Mesenchymal stem cell (in vitro differentiated cells and primary cell): ENCODE measurements around the gene GUCY2F.
A peak's percentile ranks its signal among the peaks of the same experiment; 100 is the strongest.

Experiments
- DNase-seq: peaks from one replicate; pipeline ENCODE4 v3.0.0-alpha.2; 2013
- H2AFZ ChIP-seq: one replicate; pipeline ENCODE4 v1.6.1; 2013; ENCODE audit warnings: low read depth, mild to moderate bottlenecking, control low read depth, inconsistent platforms, low read length, moderate library complexity
- H2AK5ac ChIP-seq: 2 replicates; pipeline ENCODE4 v1.6.1; 2013; ENCODE audit warnings: low read length, moderate library complexity, mild to moderate bottlenecking, inconsistent platforms; ENCODE audit not compliant: severe bottlenecking
- H2BK120ac ChIP-seq: one replicate; pipeline ENCODE4 v1.6.1; 2013; ENCODE audit warnings: low read depth, mild to moderate bottlenecking, inconsistent platforms, low read length, moderate library complexity
- H2BK12ac ChIP-seq, 2 experiments: one replicate each; pipeline ENCODE4 v1.6.1; 2013; ENCODE audit warnings: inconsistent platforms in 2 of 2, low read length in 2 of 2, mild to moderate bottlenecking in 2 of 2, moderate library complexity in 2 of 2, control low read depth in 1 of 2
- H2BK15ac ChIP-seq: one replicate; pipeline ENCODE4 v1.6.1; 2013; ENCODE audit warnings: mild to moderate bottlenecking, low read depth, inconsistent platforms; ENCODE audit not compliant: poor library complexity, severe bottlenecking
- H2BK5ac ChIP-seq: 2 replicates; pipeline ENCODE4 v1.6.1; 2013; ENCODE audit warnings: low read depth, mild to moderate bottlenecking, low read length, control low read depth, inconsistent platforms; ENCODE audit not compliant: poor library complexity, severe bottlenecking
- H3K14ac ChIP-seq, 2 experiments: one replicate each; pipeline ENCODE4 v1.6.1; 2013; ENCODE audit warnings: inconsistent platforms in 2 of 2, low read length in 2 of 2, control low read depth in 1 of 2, mild to moderate bottlenecking in 1 of 2, moderate library complexity in 1 of 2
- H3K18ac ChIP-seq, 2 experiments: one replicate each; pipeline ENCODE4 v1.6.1; 2013; ENCODE audit warnings: inconsistent platforms in 2 of 2, low read length in 2 of 2, control low read depth in 1 of 2, low read depth in 1 of 2, mild to moderate bottlenecking in 1 of 2
- H3K23ac ChIP-seq, 2 experiments: one replicate each; pipeline ENCODE4 v1.6.1; 2013; ENCODE audit warnings: inconsistent platforms in 2 of 2, low read length in 2 of 2, mild to moderate bottlenecking in 2 of 2, moderate library complexity in 2 of 2, control low read depth in 1 of 2
- H3K27ac ChIP-seq: 2 replicates; pipeline ENCODE4 v1.5.1; 2013; ENCODE audit warnings: mild to moderate bottlenecking, moderate library complexity, low read length, control low read depth, inconsistent platforms; ENCODE audit not compliant: poor library complexity, severe bottlenecking
- H3K27me3 ChIP-seq, 2 experiments: 2 replicates each; pipeline versions ENCODE4 v1.6.1 to v1.7.0; 2013; ENCODE audit warnings: low read length in 2 of 2, mild to moderate bottlenecking in 2 of 2, moderate library complexity in 2 of 2, control low read depth in 1 of 2, inconsistent platforms in 1 of 2; ENCODE audit not compliant: control insufficient read depth in 1 of 2, insufficient read depth in 1 of 2
- H3K36me3 ChIP-seq, 2 experiments: 2 replicates each; pipeline versions ENCODE4 v1.6.1 to v1.7.0; 2013; ENCODE audit warnings: low read length in 2 of 2, control low read depth in 1 of 2, inconsistent platforms in 1 of 2, low read depth in 1 of 2, mild to moderate bottlenecking in 1 of 2; ENCODE audit not compliant: insufficient read depth in 2 of 2, control insufficient read depth in 1 of 2
- H3K4ac ChIP-seq, 2 experiments: one replicate each; pipeline ENCODE4 v1.6.1; 2013; ENCODE audit warnings: inconsistent platforms in 2 of 2, low read length in 2 of 2, mild to moderate bottlenecking in 2 of 2, moderate library complexity in 2 of 2, control low read depth in 1 of 2, low read depth in 1 of 2
- H3K4me1 ChIP-seq: 2 replicates; pipeline ENCODE4 v1.6.1; 2013; ENCODE audit warnings: low read depth, low read length, control low read depth; ENCODE audit not compliant: control insufficient read depth, insufficient read depth
- H3K4me2 ChIP-seq: 2 replicates; pipeline ENCODE4 v1.6.1; 2013; ENCODE audit warnings: low read length, mild to moderate bottlenecking, inconsistent platforms; ENCODE audit not compliant: poor library complexity, severe bottlenecking
- H3K4me3 ChIP-seq, 2 experiments: 2 replicates each; pipeline versions ENCODE4 v1.5.1 to v1.7.0; 2013; ENCODE audit warnings: low read length in 2 of 2, mild to moderate bottlenecking in 2 of 2, control low read depth in 1 of 2, low read depth in 1 of 2; ENCODE audit not compliant: insufficient read depth in 1 of 2
- H3K79me1 ChIP-seq: replicated peaks from 2 replicates; pipeline ENCODE4 v1.6.1; 2013; ENCODE audit warnings: mild to moderate bottlenecking, control low read depth, low read length, inconsistent platforms; ENCODE audit not compliant: poor library complexity, severe bottlenecking
- H3K9ac ChIP-seq: 2 replicates; pipeline ENCODE4 v1.7.0; 2013; ENCODE audit warnings: mild to moderate bottlenecking, low read length, moderate library complexity
- H3K9me3 ChIP-seq: 2 replicates; pipeline ENCODE4 v1.7.0; 2013; ENCODE audit warnings: mild to moderate bottlenecking, low read length; ENCODE audit not compliant: control insufficient read depth
- H4K8ac ChIP-seq: one replicate; pipeline ENCODE4 v1.6.1; 2013; ENCODE audit warnings: inconsistent platforms, mild to moderate bottlenecking, low read length, moderate library complexity
- H4K91ac ChIP-seq: one replicate; pipeline ENCODE4 v1.6.1; 2013; ENCODE audit warnings: mild to moderate bottlenecking, low read length, inconsistent platforms
- WGBS: methylation state at CpG from one replicate; pipeline ENCODE4 v1.1.7; 2013; ENCODE audit warnings: mixed read lengths; 5-methylcytosine and 5-hydroxymethylcytosine counted together

Gene GUCY2F

DNA sequence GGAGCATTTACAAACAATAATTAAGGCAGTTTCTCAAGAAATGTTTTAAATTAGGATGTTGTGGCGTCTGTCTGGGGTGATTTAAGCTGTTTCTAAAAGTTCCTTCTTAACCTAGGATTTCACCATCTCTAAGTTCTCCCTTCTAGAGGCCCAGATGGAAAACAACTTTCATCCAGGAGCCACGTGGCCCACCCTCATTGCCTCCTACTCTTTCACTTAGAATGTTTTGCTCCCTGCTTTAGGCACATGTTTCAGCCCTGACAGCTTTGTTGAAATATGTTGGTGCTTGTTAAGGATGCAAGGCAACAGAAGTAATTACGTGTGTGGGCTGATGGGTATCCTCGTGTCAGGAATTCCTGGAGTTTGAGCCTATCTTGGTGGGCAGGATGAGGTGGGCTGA is 131.3 kb downstream of the GUCY2F start:
- Histone ChIP-seq H2AK5ac (no peak overlapping the region), H3K14ac (no peak overlapping the region), H3K4me3 (no peak overlapping the region), H3K27ac (no peak overlapping the region), H2BK5ac (no peak overlapping the region), H3K36me3 (no peaks in the 10 kb centered on the region), H3K23ac (no peak overlapping the region), H4K8ac (no peak overlapping the region), H3K9ac (no peak overlapping the region), H2BK120ac (no peak overlapping the region), H2AFZ (no peak overlapping the region), H3K27me3 (peaks cover 0 to 50% of the 10 kb centered on the region in 2 experiments), H4K91ac (no peak overlapping the region), H3K4ac (no peak overlapping the region), H3K79me1 (no peaks in the 10 kb centered on the region), H3K4me2 (no peak overlapping the region), H2BK12ac (no peak overlapping the region), H3K9me3 (no peaks in the 10 kb centered on the region), H2BK15ac (no peak overlapping the region), H3K4me1 (no peaks in the 10 kb centered on the region), H3K18ac (no peak overlapping the region)
- DNase-seq, result peak; percentile 14
- 47% methylated on average over 3 of the region's 4 CpGs for WGBS

DNA sequence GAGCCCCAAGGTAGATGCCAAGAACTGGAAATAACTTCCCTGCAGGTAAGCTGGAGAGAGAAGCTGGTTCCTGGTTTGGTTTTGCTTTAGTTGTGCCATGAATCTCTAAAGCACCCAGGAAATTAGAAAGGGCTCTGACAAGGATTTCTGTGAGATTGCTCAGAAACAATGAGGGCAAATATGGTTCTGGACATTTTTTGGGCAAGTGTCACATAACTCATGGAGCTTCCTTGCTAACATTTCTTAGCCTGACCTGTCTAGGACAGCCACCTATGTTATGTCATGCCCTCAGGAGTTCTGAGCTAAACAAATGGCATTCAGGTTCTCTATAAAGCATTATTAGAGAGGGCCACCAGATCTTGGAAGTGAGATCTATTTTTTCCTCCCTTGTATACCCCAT is 131.8 kb downstream of the GUCY2F start:
- no peak overlapping the region for H2AFZ ChIP-seq
- no peak overlapping the region for H3K4ac ChIP-seq
- no peak overlapping the region for H3K4me3 ChIP-seq
- H2BK12ac ChIP-seq, result no peak overlapping the region
- H2BK120ac ChIP-seq, result no peak overlapping the region
- DNase-seq, result no peak
- no peaks in the 10 kb centered on the region for H3K9me3 ChIP-seq
- no peak overlapping the region for H4K91ac ChIP-seq
- H3K14ac ChIP-seq, result no peak overlapping the region
- H3K4me1 ChIP-seq, result no peaks in the 10 kb centered on the region
- no peak overlapping the region for H2AK5ac ChIP-seq
- H3K23ac ChIP-seq, result no peak overlapping the region
- no peaks in the 10 kb centered on the region for H3K79me1 ChIP-seq
- no peak overlapping the region for H2BK15ac ChIP-seq
- H4K8ac ChIP-seq, result no peak overlapping the region
- H3K27me3 ChIP-seq, result peaks cover 0 to 49% of the 10 kb centered on the region in 2 experiments
- no peak overlapping the region for H2BK5ac ChIP-seq
- no peaks in the 10 kb centered on the region for H3K36me3 ChIP-seq
- no peak overlapping the region for H3K4me2 ChIP-seq
- H3K18ac ChIP-seq, result no peak overlapping the region
- no peak overlapping the region for H3K27ac ChIP-seq
- H3K9ac ChIP-seq, result no peak overlapping the region

DNA sequence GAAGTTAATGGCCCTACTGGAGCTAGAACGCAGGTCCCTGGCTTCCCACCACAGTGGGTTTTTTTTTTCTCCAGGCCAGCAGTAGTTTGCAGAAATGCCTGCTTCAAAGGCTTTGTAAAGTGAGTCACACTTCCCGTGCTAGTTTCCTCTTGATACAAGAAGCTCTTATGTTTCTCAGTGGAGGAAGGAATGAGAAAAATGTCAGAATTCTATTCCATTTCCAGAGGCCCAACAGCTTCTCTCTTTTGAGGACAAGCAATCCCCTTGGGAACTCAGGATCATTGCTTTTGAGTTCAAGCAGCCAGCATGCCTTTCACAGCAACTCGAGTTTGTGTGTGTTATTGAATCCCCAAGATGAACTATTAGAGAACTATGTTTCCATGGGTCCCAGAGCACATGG is 134.3 kb downstream of the GUCY2F start:
- Histone ChIP-seq H2BK15ac (no peak overlapping the region), H3K18ac (no peak overlapping the region), H3K14ac (no peak overlapping the region), H2AFZ (no peak overlapping the region), H2BK12ac (no peak overlapping the region), H3K23ac (no peak overlapping the region), H2BK120ac (no peak overlapping the region), H2BK5ac (no peak overlapping the region), H3K27me3 (peaks cover 0 to 48% of the 10 kb centered on the region in 2 experiments), H3K36me3 (no peaks in the 10 kb centered on the region), H3K9ac (no peak overlapping the region), H3K4me2 (no peak overlapping the region), H3K4me3 (no peak overlapping the region), H3K9me3 (no peaks in the 10 kb centered on the region), H4K8ac (no peak overlapping the region), H3K4me1 (no peaks in the 10 kb centered on the region), H2AK5ac (no peak overlapping the region), H3K79me1 (no peaks in the 10 kb centered on the region), H4K91ac (no peak overlapping the region), H3K4ac (no peak overlapping the region), H3K27ac (peak overlapping the region; percentile 23)
- peak; percentile 80 for DNase-seq
- WGBS, result 0% methylated on average over 2 of the region's 3 CpGs

DNA sequence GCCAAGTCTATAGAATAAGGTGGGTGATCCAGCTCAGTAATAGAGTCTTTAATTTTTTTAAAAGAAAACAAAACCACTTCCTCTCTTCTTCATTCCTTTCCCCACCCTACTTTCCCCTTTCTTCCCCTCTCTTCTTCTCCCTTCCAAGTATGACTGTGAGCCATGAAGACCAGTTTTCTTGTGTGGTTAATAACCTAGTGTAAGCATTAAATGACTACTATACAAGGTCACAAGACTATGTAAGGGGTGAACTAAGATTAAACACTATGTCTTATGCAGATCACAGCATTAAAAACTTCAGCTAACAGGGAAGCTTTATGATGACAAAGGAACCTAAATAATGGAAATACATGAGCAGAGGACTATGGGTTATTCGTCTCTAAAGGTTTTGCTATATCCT is 135.4 kb downstream of the GUCY2F start:
- H3K27ac ChIP-seq, result no peak overlapping the region
- no peak overlapping the region for H3K4me3 ChIP-seq
- H3K23ac ChIP-seq, result no peak overlapping the region
- H4K8ac ChIP-seq, result no peak overlapping the region
- H2BK15ac ChIP-seq, result no peak overlapping the region
- no peak overlapping the region for H2BK120ac ChIP-seq
- no peak overlapping the region for H3K4me2 ChIP-seq
- no peak overlapping the region for H2AK5ac ChIP-seq
- no peak overlapping the region for H2BK12ac ChIP-seq
- H2BK5ac ChIP-seq, result no peak overlapping the region
- no peaks in the 10 kb centered on the region for H3K36me3 ChIP-seq
- H3K9me3 ChIP-seq, result peaks cover 4% of the 10 kb centered on the region
- H3K27me3 ChIP-seq, result peaks cover 0 to 48% of the 10 kb centered on the region in 2 experiments
- H2AFZ ChIP-seq, result no peak overlapping the region
- no peaks in the 10 kb centered on the region for H3K4me1 ChIP-seq
- H3K79me1 ChIP-seq, result no peaks in the 10 kb centered on the region
- no peak overlapping the region for H4K91ac ChIP-seq
- no peak overlapping the region for H3K4ac ChIP-seq
- H3K18ac ChIP-seq, result no peak overlapping the region
- no peak for DNase-seq
- 86% methylated on average over 1 of the region's 1 CpG for WGBS
- no peak overlapping the region for H3K14ac ChIP-seq
- no peak overlapping the region for H3K9ac ChIP-seq
